ENCODE results near the gene C12orf75.

Gene C12orf75

GRCh38 chr12:105330283-105330930 lies at the start of gene C12orf75:
Gene C12orf75, plus strand, starts transcription at chr12:105330691. Its CDS starts 201 bp downstream, at chr12:105330892.
- Histone ChIP-seq H3K27me3 (peaks cover 62% of the 10 kb centered on the region), H3K27ac (no peak within 1 kb of the TSS), H3K36me3 (no peaks in the 10 kb centered on the region), H3K4me3 (ENCODE audit: low read depth in 1 of 2, low read length in 1 of 2) (peak within 1 kb of the TSS; percentile 13 to 50), H3K4me1 (ENCODE audit: control insufficient read depth in 1 of 2, insufficient read depth in 1 of 2, low read depth in 1 of 2, low read length in 1 of 2) (peaks cover 11 to 13% of the 10 kb centered on the region in 2 experiments), H3K9me3 (no peaks in the 10 kb centered on the region)
- TF ChIP-seq CTCF (IDR thresholded peaks at IDR 0.05): no peak

GRCh38 chr12:105280966-105281693 lies 49.4 kb upstream of the C12orf75 start:
- no peaks in the 10 kb centered on the region for H3K9me3 ChIP-seq
- no peak for TF ChIP-seq CTCF (IDR thresholded peaks at IDR 0.05)
- H3K4me3 ChIP-seq (ENCODE audit: low read depth in 1 of 2, low read length in 1 of 2): no peak overlapping the region
- H3K36me3 ChIP-seq: no peaks in the 10 kb centered on the region
- no peaks in the 10 kb centered on the region for H3K27me3 ChIP-seq
- H3K4me1 ChIP-seq (ENCODE audit: control insufficient read depth in 1 of 2, insufficient read depth in 1 of 2, low read depth in 1 of 2, low read length in 1 of 2): peaks cover 0 to 7% of the 10 kb centered on the region in 2 experiments
- H3K27ac ChIP-seq: no peak overlapping the region

GRCh38 chr12:105281694-105282049 lies 48.8 kb upstream of the C12orf75 start:
- H3K4me1 ChIP-seq (ENCODE audit: control insufficient read depth in 1 of 2, insufficient read depth in 1 of 2, low read depth in 1 of 2, low read length in 1 of 2): peaks cover 0 to 2% of the 10 kb centered on the region in 2 experiments
- no peak for TF ChIP-seq CTCF (IDR thresholded peaks at IDR 0.05)
- no peak overlapping the region for H3K27ac ChIP-seq
- no peaks in the 10 kb centered on the region for H3K36me3 ChIP-seq
- H3K27me3 ChIP-seq: no peaks in the 10 kb centered on the region
- no peaks in the 10 kb centered on the region for H3K9me3 ChIP-seq
- no peak overlapping the region for H3K4me3 ChIP-seq (ENCODE audit: low read depth in 1 of 2, low read length in 1 of 2)

GRCh38 chr12:105285378-105285777 lies 45.1 kb upstream of the C12orf75 start:
- no peak for TF ChIP-seq CTCF (IDR thresholded peaks at IDR 0.05)
- no peak overlapping the region for H3K4me3 ChIP-seq (ENCODE audit: low read depth in 1 of 2, low read length in 1 of 2)
- no peak overlapping the region for H3K27ac ChIP-seq
- H3K36me3 ChIP-seq: no peaks in the 10 kb centered on the region
- no peaks in the 10 kb centered on the region for H3K27me3 ChIP-seq
- no peaks in the 10 kb centered on the region for H3K4me1 ChIP-seq (ENCODE audit: control insufficient read depth in 1 of 2, insufficient read depth in 1 of 2, low read depth in 1 of 2, low read length in 1 of 2)
- H3K9me3 ChIP-seq: no peaks in the 10 kb centered on the region

- Histone ChIP-seq H3K4me3 (ENCODE audit: low read depth in 1 of 2, low read length in 1 of 2) (no peak overlapping the region), H3K9me3 (no peaks in the 10 kb centered on the region), H3K4me1 (ENCODE audit: control insufficient read depth in 1 of 2, insufficient read depth in 1 of 2, low read depth in 1 of 2, low read length in 1 of 2) (no peaks in the 10 kb centered on the region)
Measured at GRCh38 chr12:105287408-105287807, 43.1 kb upstream of the C12orf75 start.

More at GRCh38 chr12:105287408-105287807, 43.1 kb upstream of the C12orf75 start:
- Histone ChIP-seq H3K36me3 (no peaks in the 10 kb centered on the region), H3K27ac (no peak overlapping the region), H3K27me3 (no peaks in the 10 kb centered on the region)
- TF ChIP-seq CTCF (IDR thresholded peaks at IDR 0.05): no peak
